PC-9 (cell line): Measurements from ENCODE around the gene TMEM250. TPM values are rescaled to one million over a fixed set of nuclear protein-coding genes. Genes with fewer than 3 reads are reported as not detected.
A peak's percentile ranks its signal among the peaks of the same experiment; 100 is the strongest.

Source experiments
- BruUV-seq: library from RNA; stranded (reverse); fragments of 400-500 nt; replicated peaks from 2 replicates; lab custom pipeline; 2021; lab: Mats Ljungman, UMichigan
- CTCF ChIA-PET: fragments of 300-600 bp; sonication (Branson Sonifier 250); formaldehyde crosslinking; loops from one replicate; lab custom pipeline; 2022; ENCODE audit warnings: antibody characterized with exemption; lab: Charles Lee
- POLR2A ChIA-PET: fragments of 300-600 bp; sonication (Branson Sonifier 250); formaldehyde crosslinking; loops from one replicate; lab custom pipeline; 2022; ENCODE audit warnings: antibody characterized with exemption; ENCODE audit not compliant: unreplicated experiment; lab: Charles Lee
- DNase-seq, 2 experiments: peaks; one replicate each; pipeline versions ENCODE4 v3.0.0 to v3.0.0-alpha.2; 2015 to 2022; ENCODE audit warnings: mixed read lengths in 1 of 2
- H2AFZ ChIP-seq: fragments of 200-600 bp; sonication (generic); 2 replicates; pipeline ENCODE4 v1.8.1; 2017; ENCODE audit warnings: antibody characterized with exemption
- H3F3A ChIP-seq: fragments of 200-600 bp; sonication (generic); 2 replicates; pipeline ENCODE4 v1.8.1; 2017; ENCODE audit warnings: antibody characterized with exemption, mild to moderate bottlenecking, low read depth; ENCODE audit not compliant: insufficient read depth
- H3K27ac ChIP-seq: fragments of 200-600 bp; sonication (generic); 2 replicates; pipeline ENCODE4 v1.6.1; 2016; ENCODE audit warnings: mixed run types
- H3K27me3 ChIP-seq: fragments of 200-600 bp; sonication (generic); 2 replicates; pipeline ENCODE4 v1.6.1; 2016; ENCODE audit warnings: low read depth, mixed run types; ENCODE audit not compliant: insufficient read depth
- H3K36me3 ChIP-seq: fragments of 200-600 bp; sonication (generic); 2 replicates; pipeline ENCODE4 v1.6.1; 2016; ENCODE audit warnings: low read depth, mixed run types
- H3K4me1 ChIP-seq: fragments of 200-600 bp; sonication (generic); replicated peaks from 2 replicates; pipeline ENCODE4 v1.6.1; 2016; ENCODE audit warnings: mixed run types; ENCODE audit not compliant: insufficient read depth
- H3K4me2 ChIP-seq: fragments of 200-600 bp; sonication (generic); 2 replicates; pipeline ENCODE4 v1.6.1; 2017; ENCODE audit warnings: mixed run types
- H3K4me3 ChIP-seq: fragments of 200-600 bp; sonication (generic); 2 replicates; pipeline ENCODE4 v1.6.1; 2016; ENCODE audit warnings: mixed run types
- H3K79me2 ChIP-seq: fragments of 200-600 bp; sonication (generic); 2 replicates; pipeline ENCODE4 v1.6.1; 2017; ENCODE audit warnings: low read depth, mixed run types
- H3K9me2 ChIP-seq: fragments of 200-600 bp; sonication (generic); 2 replicates; pipeline ENCODE4 v1.8.1; 2017; ENCODE audit warnings: mild to moderate bottlenecking; ENCODE audit not compliant: insufficient read depth
- H3K9me3 ChIP-seq: fragments of 200-600 bp; sonication (generic); 2 replicates; pipeline ENCODE4 v1.8.1; 2016; ENCODE audit warnings: low read depth; ENCODE audit not compliant: insufficient read depth
- H4K20me1 ChIP-seq: fragments of 200-600 bp; sonication (generic); 2 replicates; pipeline ENCODE4 v1.8.1; 2017; ENCODE audit not compliant: insufficient read depth
- CTCF ChIP-seq: fragments of 200-600 bp; sonication (generic); conservative IDR thresholded peaks from 2 replicates; pipeline ENCODE4 v1.6.1; 2017; ENCODE audit warnings: mixed run types, antibody characterized with exemption, mild to moderate bottlenecking, moderate library complexity
- EZH2 ChIP-seq: fragments of 200-600 bp; sonication (generic); IDR thresholded peaks from 2 replicates; pipeline ENCODE4 v1.8.0; 2017; ENCODE audit warnings: antibody characterized with exemption, low read depth
- intact Hi-C: fragments of 100-400 bp; cut with micrococcal nuclease; formaldehyde crosslinking; loops from one replicate; pipeline ENCODE4 v1.10.0; 2022; ENCODE audit not compliant: unreplicated experiment
- total RNA-seq: library from RNA; stranded (reverse); gene quantifications from 2 replicates; pipeline ENCODE4 v1.2.3, GENCODE V29; 2021

The TMEM250 gene
- total RNA-seq, 1 experiment from 2014 or later, result 73.8 TPM

- intact Hi-C loops, result no loop called here
- Histone ChIP-seq H3K36me3 (no peaks in the 10 kb centered on the region), H3K4me1 (peaks cover 18% of the 10 kb centered on the region), H2AFZ (no peak overlapping the region), H3K4me2 (no peak overlapping the region), H3K27ac (no peak overlapping the region), H3K79me2 (peaks cover 47% of the 10 kb centered on the region), H3K9me2 (no peaks in the 10 kb centered on the region), H3F3A (peaks cover 14% of the 10 kb centered on the region; the same call in 1 of the 2 replicates), H3K9me3 (no peaks in the 10 kb centered on the region), H3K27me3 (no peaks in the 10 kb centered on the region), H3K4me3 (no peak overlapping the region), H4K20me1 (peaks cover 46% of the 10 kb centered on the region)
- ChIA-PET POLR2A (interaction anchor here (0.6 to 0.7 kb wide), 3 partner anchors 10 to 293 kb away, joined by 3 to 13 read pairs (median 9); no protein-coding TSS in a partner anchor), CTCF (interaction anchor here (0.6 to 2.2 kb wide), 4 partner anchors 31 to 391 kb away, joined by 4 to 13 read pairs (median 10); no protein-coding TSS in a partner anchor)
- TF ChIP-seq CTCF (no peak), EZH2 (no peak)
- no TSS peak for BruUV-seq
- no peak for DNase-seq
These were observed 28.5 kb downstream of the TMEM250 start for GRCh38 chr9:136090056-136090735.

- Histone ChIP-seq H2AFZ (no peak overlapping the region), H3F3A (peaks cover 14% of the 10 kb centered on the region; the same call in 1 of the 2 replicates), H3K9me2 (no peaks in the 10 kb centered on the region), H3K27ac (no peak overlapping the region), H3K36me3 (no peaks in the 10 kb centered on the region), H4K20me1 (peaks cover 47% of the 10 kb centered on the region), H3K4me3 (no peak overlapping the region), H3K4me2 (no peak overlapping the region), H3K9me3 (no peaks in the 10 kb centered on the region), H3K27me3 (no peaks in the 10 kb centered on the region), H3K79me2 (peaks cover 47% of the 10 kb centered on the region), H3K4me1 (peaks cover 18% of the 10 kb centered on the region)
- no TSS peak for BruUV-seq
- ChIA-PET CTCF (interaction anchor here (0.6 to 2.2 kb wide), 3 partner anchors 32 to 95 kb away, joined by 4 to 13 read pairs (median 7); no protein-coding TSS in a partner anchor), POLR2A (interaction anchor here (0.6 to 0.7 kb wide), 2 partner anchors 173 to 293 kb away, joined by 3 to 9 read pairs; no protein-coding TSS in a partner anchor)
- TF ChIP-seq EZH2 (no peak), CTCF (peak; percentile 68)
- intact Hi-C loops, result loop anchor here (5.0 kb wide), 1 partner anchor 33 kb away; no protein-coding TSS in a partner anchor
- no peak for DNase-seq
These were observed 29.0 kb downstream of the TMEM250 start for GRCh38 chr9:136089697-136090045.

GRCh38 chr9:136088939-136089696, 29.6 kb downstream of the TMEM250 start:
- H3K9me2 ChIP-seq, result no peaks in the 10 kb centered on the region
- ChIA-PET POLR2A (interaction anchor here (0.7 kb wide), 1 partner anchor 292 kb away, joined by 9 read pairs; no protein-coding TSS in a partner anchor), CTCF (interaction anchor here (0.9 to 2.2 kb wide), 2 partner anchors 33 to 37 kb away, joined by 7 to 13 read pairs; no protein-coding TSS in a partner anchor)
- H3K4me1 ChIP-seq, result peaks cover 18% of the 10 kb centered on the region
- DNase-seq, result no peak
- no peak overlapping the region for H3K27ac ChIP-seq
- no peaks in the 10 kb centered on the region for H3K27me3 ChIP-seq
- H3K79me2 ChIP-seq, result peaks cover 44% of the 10 kb centered on the region
- H3K9me3 ChIP-seq, result no peaks in the 10 kb centered on the region
- H3K4me3 ChIP-seq, result no peak overlapping the region
- intact Hi-C loops, result loop anchor here (5.0 kb wide), 1 partner anchor 33 kb away; no protein-coding TSS in a partner anchor
- no peak for TF ChIP-seq CTCF
- TF ChIP-seq EZH2, result no peak
- H4K20me1 ChIP-seq, result peaks cover 53% of the 10 kb centered on the region
- BruUV-seq, result no TSS peak
- H3K36me3 ChIP-seq, result no peaks in the 10 kb centered on the region
- H2AFZ ChIP-seq, result no peak overlapping the region
- no peak overlapping the region for H3K4me2 ChIP-seq
- peaks cover 14% of the 10 kb centered on the region; the same call in 1 of the 2 replicates for H3F3A ChIP-seq
